Measurements from ENCODE around the gene CA10.
A peak's percentile ranks its signal among the peaks of the same experiment; 100 is the strongest.

Gene CA10

DNA sequence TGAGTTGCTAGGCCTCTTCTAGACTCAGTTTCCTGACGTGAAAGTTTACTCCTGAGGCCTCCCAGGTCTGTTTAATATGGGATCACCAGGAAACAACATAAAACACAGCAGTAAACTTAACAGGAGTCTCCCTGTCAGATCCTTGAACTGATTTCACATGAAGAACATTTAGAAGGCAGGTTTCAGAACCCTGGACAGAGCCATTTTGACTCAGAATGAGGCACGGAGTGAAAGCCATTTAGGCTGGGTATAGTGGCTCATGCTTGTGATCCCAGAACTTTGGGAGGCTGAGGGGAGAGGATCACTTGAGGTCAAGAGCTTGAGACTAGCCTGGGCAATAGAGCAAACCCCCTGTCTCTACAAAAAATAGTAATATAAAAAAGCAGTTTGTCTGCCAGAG, 289.1 kb downstream of the CA10 start:
- Histone ChIP-seq H3K4me1 (no peaks in the 10 kb centered on the region), H3K9me3 (no peaks in the 10 kb centered on the region), H3K36me3 (no peaks in the 10 kb centered on the region), H3K27me3 (no peaks in the 10 kb centered on the region), H3K4me3 (ENCODE audit: low read depth, low read length) (no peak overlapping the region)
- no peak for DNase-seq
- no peak for TF ChIP-seq CTCF (IDR thresholded peaks at IDR 0.05; ENCODE audit: low read depth, low read length)

GRCh38 chr17:51860954-51861561, 297.5 kb downstream of the CA10 start:
- Histone ChIP-seq H3K27me3 (no peaks in the 10 kb centered on the region), H3K9me3 (no peaks in the 10 kb centered on the region), H3K36me3 (no peaks in the 10 kb centered on the region), H3K4me1 (peaks cover 4% of the 10 kb centered on the region), H3K4me3 (ENCODE audit: low read depth, low read length) (no peak overlapping the region)
- DNase-seq: peak; percentile 75
- TF ChIP-seq CTCF (IDR thresholded peaks at IDR 0.05; ENCODE audit: low read depth, low read length): peak; percentile 97

GRCh38 chr17:51857052-51857597, 301.4 kb downstream of the CA10 start:
- Histone ChIP-seq H3K4me1 (peaks cover 4% of the 10 kb centered on the region), H3K9me3 (no peaks in the 10 kb centered on the region), H3K36me3 (no peaks in the 10 kb centered on the region), H3K4me3 (ENCODE audit: low read depth, low read length) (no peak overlapping the region), H3K27me3 (no peaks in the 10 kb centered on the region)
- TF ChIP-seq CTCF (IDR thresholded peaks at IDR 0.05; ENCODE audit: low read depth, low read length): peak; percentile 52
- peak; percentile 30 for DNase-seq

- DNase-seq: no peak
- peaks cover 4% of the 10 kb centered on the region for H3K4me1 ChIP-seq
- H3K4me3 ChIP-seq (ENCODE audit: low read depth, low read length): no peak overlapping the region
- H3K9me3 ChIP-seq: no peaks in the 10 kb centered on the region
- no peaks in the 10 kb centered on the region for H3K36me3 ChIP-seq
- TF ChIP-seq CTCF (IDR thresholded peaks at IDR 0.05; ENCODE audit: low read depth, low read length): no peak
- no peaks in the 10 kb centered on the region for H3K27me3 ChIP-seq
Measured at GRCh38 chr17:51855806-51856205, 302.7 kb downstream of the CA10 start.

DNA sequence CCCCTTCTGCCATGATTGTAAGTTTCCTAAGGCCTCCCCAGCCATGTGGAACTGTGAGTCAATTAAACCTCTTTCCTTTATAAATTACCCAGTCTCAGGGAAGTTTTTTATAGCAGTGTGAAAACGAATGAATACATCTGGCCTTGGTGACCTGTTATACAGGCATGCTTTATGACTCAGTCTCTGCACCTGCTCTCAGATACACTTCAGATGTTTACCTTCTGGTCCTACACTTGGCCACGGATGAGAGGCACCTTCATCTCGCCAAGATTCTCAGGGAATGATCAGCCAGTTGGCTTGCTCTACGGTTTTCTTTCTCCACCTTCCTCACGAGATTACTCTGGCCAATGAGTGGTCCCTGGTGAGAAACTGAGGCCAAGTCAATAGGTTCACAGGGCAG, 304.7 kb downstream of the CA10 start:
- DNase-seq: no peak
- H3K9me3 ChIP-seq: no peaks in the 10 kb centered on the region
- TF ChIP-seq CTCF (IDR thresholded peaks at IDR 0.05; ENCODE audit: low read depth, low read length): no peak

GRCh38 chr17:51852603-51853002, 305.9 kb downstream of the CA10 start:
- no peak overlapping the region for H3K4me3 ChIP-seq (ENCODE audit: low read depth, low read length)
- H3K4me1 ChIP-seq: peaks cover 7% of the 10 kb centered on the region
- H3K27me3 ChIP-seq: no peaks in the 10 kb centered on the region
- H3K36me3 ChIP-seq: no peaks in the 10 kb centered on the region
- no peaks in the 10 kb centered on the region for H3K9me3 ChIP-seq
- no peak for DNase-seq
- TF ChIP-seq CTCF (IDR thresholded peaks at IDR 0.05; ENCODE audit: low read depth, low read length): no peak

More for the DNA sequence above, 304.7 kb downstream of the CA10 start:
- Histone ChIP-seq H3K4me1 (peaks cover 7% of the 10 kb centered on the region), H3K27me3 (no peaks in the 10 kb centered on the region), H3K36me3 (no peaks in the 10 kb centered on the region), H3K4me3 (ENCODE audit: low read depth, low read length) (no peak overlapping the region)
